Measurements from ENCODE around the gene PJA1. TPM values are rescaled to one million over a fixed set of nuclear protein-coding genes. Genes with fewer than 3 reads are reported as not detected.

The PJA1 gene
- total and polyA plus RNA-seq, 4 donors = 11.1 to 33.3 (median 27.1) TPM

GRCh38 chrX:69120476-69120875 lies 44.8 kb downstream of the PJA1 start:
- Histone ChIP-seq H3K4me3 (ENCODE audit: low read length in 2 of 2) (no peak overlapping the region), H3K36me3 (ENCODE audit: control insufficient read depth in 1 of 2, insufficient read depth in 2 of 2, low read length in 1 of 2) (no peaks in the 10 kb centered on the region), H3K27ac (ENCODE audit: low read depth in 1 of 2, low read length in 2 of 2) (no peak overlapping the region), H3K27me3 (ENCODE audit: control insufficient read depth in 1 of 2, insufficient read depth in 2 of 2, low read length in 1 of 2) (no peaks in the 10 kb centered on the region), H3K9me3 (ENCODE audit: control insufficient read depth, low read length) (no peaks in the 10 kb centered on the region), H3K4me1 (ENCODE audit: control insufficient read depth in 1 of 2, insufficient read depth in 2 of 2, low read length in 2 of 2) (no peaks in the 10 kb centered on the region)
- intact Hi-C loops (cut with DNase I) = no loop called here
- ATAC-seq (ENCODE audit: low FRiP score) (no peak), DNase-seq (no peak)
- 81 to 94% methylated on average over 5 of the region's 5 CpGs for WGBS, 2 donors

- Histone ChIP-seq H3K27me3 (ENCODE audit: control insufficient read depth in 1 of 2, insufficient read depth in 2 of 2, low read length in 1 of 2) (no peaks in the 10 kb centered on the region), H3K4me3 (ENCODE audit: low read length in 2 of 2) (no peak overlapping the region), H3K4me1 (ENCODE audit: control insufficient read depth in 1 of 2, insufficient read depth in 2 of 2, low read length in 2 of 2) (no peaks in the 10 kb centered on the region), H3K9me3 (ENCODE audit: control insufficient read depth, low read length) (no peaks in the 10 kb centered on the region), H3K27ac (ENCODE audit: low read depth in 1 of 2, low read length in 2 of 2) (no peak overlapping the region), H3K36me3 (ENCODE audit: control insufficient read depth in 1 of 2, insufficient read depth in 2 of 2, low read length in 1 of 2) (no peaks in the 10 kb centered on the region)
- intact Hi-C loops (cut with DNase I) = no loop called here
- no peak for DNase-seq
- 66 to 80% methylated on average over 2 of the region's 2 CpGs for WGBS, 2 donors
- no peak for ATAC-seq (ENCODE audit: low FRiP score)
Measured at GRCh38 chrX:69119122-69119521, 46.1 kb downstream of the PJA1 start.

GRCh38 chrX:69117876-69118526 lies 47.3 kb downstream of the PJA1 start:
- no peak overlapping the region for H3K4me3 ChIP-seq (ENCODE audit: low read length in 2 of 2)
- ATAC-seq (ENCODE audit: low FRiP score) (no peak), DNase-seq (no peak)
- H3K36me3 ChIP-seq (ENCODE audit: control insufficient read depth in 1 of 2, insufficient read depth in 2 of 2, low read length in 1 of 2) = no peaks in the 10 kb centered on the region
- no peaks in the 10 kb centered on the region for H3K4me1 ChIP-seq (ENCODE audit: control insufficient read depth in 1 of 2, insufficient read depth in 2 of 2, low read length in 2 of 2)
- H3K27me3 ChIP-seq (ENCODE audit: control insufficient read depth in 1 of 2, insufficient read depth in 2 of 2, low read length in 1 of 2) = no peaks in the 10 kb centered on the region
- 77 to 89% methylated on average over 11 of the region's 11 CpGs for WGBS, 2 donors
- no peak overlapping the region for H3K27ac ChIP-seq (ENCODE audit: low read depth in 1 of 2, low read length in 2 of 2)
- intact Hi-C loops (cut with DNase I) = no loop called here
- no peaks in the 10 kb centered on the region for H3K9me3 ChIP-seq (ENCODE audit: control insufficient read depth, low read length)

GRCh38 chrX:69116077-69116476 lies 49.2 kb downstream of the PJA1 start:
- DNase-seq (no peak), ATAC-seq (ENCODE audit: low FRiP score) (no peak)
- no peaks in the 10 kb centered on the region for H3K4me1 ChIP-seq (ENCODE audit: control insufficient read depth in 1 of 2, insufficient read depth in 2 of 2, low read length in 2 of 2)
- H3K4me3 ChIP-seq (ENCODE audit: low read length in 2 of 2) = no peak overlapping the region
- WGBS, 2 donors = 81 to 99% methylated on average over 6 of the region's 6 CpGs
- H3K9me3 ChIP-seq (ENCODE audit: control insufficient read depth, low read length) = no peaks in the 10 kb centered on the region
- no peaks in the 10 kb centered on the region for H3K27me3 ChIP-seq (ENCODE audit: control insufficient read depth in 1 of 2, insufficient read depth in 2 of 2, low read length in 1 of 2)
- H3K27ac ChIP-seq (ENCODE audit: low read depth in 1 of 2, low read length in 2 of 2) = no peak overlapping the region
- intact Hi-C loops (cut with DNase I) = no loop called here
- no peaks in the 10 kb centered on the region for H3K36me3 ChIP-seq (ENCODE audit: control insufficient read depth in 1 of 2, insufficient read depth in 2 of 2, low read length in 1 of 2)

- H3K36me3 ChIP-seq (ENCODE audit: control insufficient read depth in 1 of 2, insufficient read depth in 2 of 2, low read length in 1 of 2) = no peaks in the 10 kb centered on the region
- no peak for ATAC-seq (ENCODE audit: low FRiP score)
- no peak overlapping the region for H3K4me3 ChIP-seq (ENCODE audit: low read length in 2 of 2)
- intact Hi-C loops (cut with DNase I) = no loop called here
- H3K27me3 ChIP-seq (ENCODE audit: control insufficient read depth in 1 of 2, insufficient read depth in 2 of 2, low read length in 1 of 2) = no peaks in the 10 kb centered on the region
- H3K9me3 ChIP-seq (ENCODE audit: control insufficient read depth, low read length) = no peaks in the 10 kb centered on the region
- no peak for DNase-seq
- H3K27ac ChIP-seq (ENCODE audit: low read depth in 1 of 2, low read length in 2 of 2) = no peak overlapping the region
- no peaks in the 10 kb centered on the region for H3K4me1 ChIP-seq (ENCODE audit: control insufficient read depth in 1 of 2, insufficient read depth in 2 of 2, low read length in 2 of 2)
Measured at GRCh38 chrX:69113723-69114122, 51.5 kb downstream of the PJA1 start.

Data from aorta (tissue), 5 donors.